ENCODE data around the gene GPS2. TPM values are rescaled to one million over a fixed set of nuclear protein-coding genes. Genes with fewer than 3 reads are reported as not detected.

GPS2 gene
- total and polyA plus RNA-seq, 2 experiments from 2014 or later, result 59.9 to 97.4 TPM

GRCh38 chr17:7313890-7314718 lies 1.1 kb downstream of the GPS2 start:
- peaks cover 53% of the 10 kb centered on the region for H3K36me3 ChIP-seq
- no peak for TF ChIP-seq CTCF (IDR thresholded peaks at IDR 0.05; ENCODE audit: low read depth, low read length)

GRCh38 chr17:7313088-7313889 lies 1.9 kb downstream of the GPS2 start:
- TF ChIP-seq CTCF (IDR thresholded peaks at IDR 0.05; ENCODE audit: low read depth, low read length), result no peak
- Histone ChIP-seq H3K9me3 (ENCODE audit: low read depth) (no peaks in the 10 kb centered on the region), H3K4me3 (no peak overlapping the region), H3K4me1 (ENCODE audit: low read depth) (peaks cover 17% of the 10 kb centered on the region), H3K36me3 (peaks cover 46% of the 10 kb centered on the region), H3K27me3 (no peaks in the 10 kb centered on the region), H3K27ac (peak overlapping the region; percentile 13)
- DNase-seq (ENCODE audit: low read depth in 1 of 2, low spot score in 1 of 2), result no peak

More at GRCh38 chr17:7313890-7314718, 1.1 kb downstream of the GPS2 start:
- Histone ChIP-seq H3K4me3 (peak overlapping the region; percentile 90), H3K4me1 (ENCODE audit: low read depth) (peaks cover 15% of the 10 kb centered on the region), H3K27me3 (no peaks in the 10 kb centered on the region), H3K9me3 (ENCODE audit: low read depth) (no peaks in the 10 kb centered on the region), H3K27ac (peak overlapping the region; percentile 82)
- DNase-seq (ENCODE audit: low read depth in 1 of 2, low spot score in 1 of 2), result no peak

- Histone ChIP-seq H3K27ac (peak overlapping the region; percentile 13), H3K4me1 (ENCODE audit: low read depth) (peaks cover 17% of the 10 kb centered on the region), H3K27me3 (no peaks in the 10 kb centered on the region), H3K4me3 (no peak overlapping the region), H3K36me3 (peaks cover 42% of the 10 kb centered on the region), H3K9me3 (ENCODE audit: low read depth) (no peaks in the 10 kb centered on the region)
- no peak for TF ChIP-seq CTCF (IDR thresholded peaks at IDR 0.05; ENCODE audit: low read depth, low read length)
- DNase-seq (ENCODE audit: low read depth in 1 of 2, low spot score in 1 of 2), result no peak
These were observed 2.6 kb downstream of the GPS2 start for GRCh38 chr17:7312432-7313087.

GRCh38 chr17:7311110-7311705 lies 4.0 kb downstream of the GPS2 start:
- no peaks in the 10 kb centered on the region for H3K27me3 ChIP-seq
- no peak overlapping the region for H3K4me3 ChIP-seq
- H3K36me3 ChIP-seq, result peaks cover 35% of the 10 kb centered on the region
- no peak for DNase-seq (ENCODE audit: low read depth in 1 of 2, low spot score in 1 of 2)
- no peaks in the 10 kb centered on the region for H3K9me3 ChIP-seq (ENCODE audit: low read depth)
- no peak for TF ChIP-seq CTCF (IDR thresholded peaks at IDR 0.05; ENCODE audit: low read depth, low read length)
- H3K4me1 ChIP-seq (ENCODE audit: low read depth), result peaks cover 17% of the 10 kb centered on the region
- H3K27ac ChIP-seq, result no peak overlapping the region

GRCh38 chr17:7309628-7310027 lies 5.5 kb downstream of the GPS2 start:
- DNase-seq (ENCODE audit: low read depth in 1 of 2, low spot score in 1 of 2), result no peak
- peaks cover 35% of the 10 kb centered on the region for H3K36me3 ChIP-seq
- H3K9me3 ChIP-seq (ENCODE audit: low read depth), result no peaks in the 10 kb centered on the region
- H3K27ac ChIP-seq, result peak overlapping the region; percentile 99
- H3K4me1 ChIP-seq (ENCODE audit: low read depth), result peaks cover 17% of the 10 kb centered on the region
- H3K4me3 ChIP-seq, result peak overlapping the region; percentile 90
- TF ChIP-seq CTCF (IDR thresholded peaks at IDR 0.05; ENCODE audit: low read depth, low read length), result no peak
- no peaks in the 10 kb centered on the region for H3K27me3 ChIP-seq
